Measurements from ENCODE around the gene FAIM2.

FAIM2 gene

DNA sequence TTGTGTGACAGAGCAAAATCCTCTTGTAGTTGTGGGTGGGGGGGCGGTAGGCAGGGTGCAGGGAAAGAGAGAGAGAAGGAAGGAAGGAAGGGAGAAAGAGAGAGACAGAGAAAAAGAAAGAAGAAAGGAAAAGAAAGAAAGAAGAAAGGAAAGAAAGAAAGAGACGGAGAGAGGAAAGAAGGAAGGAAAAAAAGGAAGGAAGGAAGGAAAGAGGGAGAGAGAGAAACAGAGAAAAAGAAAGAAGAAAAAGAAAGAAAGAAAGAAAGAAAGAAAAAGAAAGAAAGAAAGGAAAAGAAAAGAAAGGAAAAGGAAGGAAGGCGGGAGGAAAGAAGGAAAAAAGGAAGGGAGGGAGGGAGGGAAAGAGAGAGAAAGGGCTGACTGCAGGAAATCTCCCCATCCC is 17.6 kb upstream of the FAIM2 start:
- Histone ChIP-seq H3K27ac (replicated peaks) (no peak overlapping the region), H3K4me3 (replicated peaks; ENCODE audit: insufficient read depth, low read length) (no peak overlapping the region), H3K27me3 (ENCODE audit: insufficient read depth, poor library complexity, severe bottlenecking) (no peaks in the 10 kb centered on the region)
- no peak for TF ChIP-seq SPI1 (IDR thresholded peaks at IDR 0.05; ENCODE audit: borderline replicate concordance, low read depth)
- no peak for TF ChIP-seq POLR2AphosphoS5 (IDR thresholded peaks at IDR 0.05; ENCODE audit: low read depth)
- TF ChIP-seq, protein P1, sequence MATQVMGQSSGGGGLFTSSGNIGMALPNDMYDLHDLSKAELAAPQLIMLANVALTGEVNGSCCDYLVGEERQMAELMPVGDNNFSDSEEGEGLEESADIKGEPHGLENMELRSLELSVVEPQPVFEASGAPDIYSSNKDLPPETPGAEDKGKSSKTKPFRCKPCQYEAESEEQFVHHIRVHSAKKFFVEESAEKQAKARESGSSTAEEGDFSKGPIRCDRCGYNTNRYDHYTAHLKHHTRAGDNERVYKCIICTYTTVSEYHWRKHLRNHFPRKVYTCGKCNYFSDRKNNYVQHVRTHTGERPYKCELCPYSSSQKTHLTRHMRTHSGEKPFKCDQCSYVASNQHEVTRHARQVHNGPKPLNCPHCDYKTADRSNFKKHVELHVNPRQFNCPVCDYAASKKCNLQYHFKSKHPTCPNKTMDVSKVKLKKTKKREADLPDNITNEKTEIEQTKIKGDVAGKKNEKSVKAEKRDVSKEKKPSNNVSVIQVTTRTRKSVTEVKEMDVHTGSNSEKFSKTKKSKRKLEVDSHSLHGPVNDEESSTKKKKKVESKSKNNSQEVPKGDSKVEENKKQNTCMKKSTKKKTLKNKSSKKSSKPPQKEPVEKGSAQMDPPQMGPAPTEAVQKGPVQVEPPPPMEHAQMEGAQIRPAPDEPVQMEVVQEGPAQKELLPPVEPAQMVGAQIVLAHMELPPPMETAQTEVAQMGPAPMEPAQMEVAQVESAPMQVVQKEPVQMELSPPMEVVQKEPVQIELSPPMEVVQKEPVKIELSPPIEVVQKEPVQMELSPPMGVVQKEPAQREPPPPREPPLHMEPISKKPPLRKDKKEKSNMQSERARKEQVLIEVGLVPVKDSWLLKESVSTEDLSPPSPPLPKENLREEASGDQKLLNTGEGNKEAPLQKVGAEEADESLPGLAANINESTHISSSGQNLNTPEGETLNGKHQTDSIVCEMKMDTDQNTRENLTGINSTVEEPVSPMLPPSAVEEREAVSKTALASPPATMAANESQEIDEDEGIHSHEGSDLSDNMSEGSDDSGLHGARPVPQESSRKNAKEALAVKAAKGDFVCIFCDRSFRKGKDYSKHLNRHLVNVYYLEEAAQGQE (IDR thresholded peaks at IDR 0.05; ENCODE audit: insufficient replicate concordance, low read depth), result no peak
- TF ChIP-seq GABPA (IDR thresholded peaks at IDR 0.05; ENCODE audit: low read depth), result no peak
- TF ChIP-seq, protein P2, sequence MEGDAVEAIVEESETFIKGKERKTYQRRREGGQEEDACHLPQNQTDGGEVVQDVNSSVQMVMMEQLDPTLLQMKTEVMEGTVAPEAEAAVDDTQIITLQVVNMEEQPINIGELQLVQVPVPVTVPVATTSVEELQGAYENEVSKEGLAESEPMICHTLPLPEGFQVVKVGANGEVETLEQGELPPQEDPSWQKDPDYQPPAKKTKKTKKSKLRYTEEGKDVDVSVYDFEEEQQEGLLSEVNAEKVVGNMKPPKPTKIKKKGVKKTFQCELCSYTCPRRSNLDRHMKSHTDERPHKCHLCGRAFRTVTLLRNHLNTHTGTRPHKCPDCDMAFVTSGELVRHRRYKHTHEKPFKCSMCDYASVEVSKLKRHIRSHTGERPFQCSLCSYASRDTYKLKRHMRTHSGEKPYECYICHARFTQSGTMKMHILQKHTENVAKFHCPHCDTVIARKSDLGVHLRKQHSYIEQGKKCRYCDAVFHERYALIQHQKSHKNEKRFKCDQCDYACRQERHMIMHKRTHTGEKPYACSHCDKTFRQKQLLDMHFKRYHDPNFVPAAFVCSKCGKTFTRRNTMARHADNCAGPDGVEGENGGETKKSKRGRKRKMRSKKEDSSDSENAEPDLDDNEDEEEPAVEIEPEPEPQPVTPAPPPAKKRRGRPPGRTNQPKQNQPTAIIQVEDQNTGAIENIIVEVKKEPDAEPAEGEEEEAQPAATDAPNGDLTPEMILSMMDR (IDR thresholded peaks at IDR 0.05; ENCODE audit: insufficient read depth, low read length), result no peak
- no peak for DNase-seq (ENCODE audit: low read depth in 1 of 2, low spot score in 1 of 2)

DNA sequence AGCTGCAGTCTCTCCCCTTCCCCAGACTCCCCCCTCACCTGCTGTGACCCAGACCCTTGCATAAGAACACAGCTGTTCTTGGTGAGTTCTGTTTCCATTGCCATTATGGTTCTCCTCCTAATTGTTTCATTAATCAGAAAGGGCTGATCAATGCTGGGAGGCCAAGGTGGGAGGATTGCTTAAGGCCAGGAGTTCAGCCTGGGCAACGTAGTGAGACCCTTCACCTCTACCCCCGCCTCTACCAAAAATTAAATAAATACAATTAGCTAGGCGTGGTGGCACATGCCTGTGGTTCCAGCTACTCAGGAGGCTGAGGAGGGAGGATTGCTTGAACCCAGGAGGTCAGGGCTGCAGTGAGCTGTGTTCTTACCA is 17.2 kb upstream of the FAIM2 start:
- H3K27me3 ChIP-seq (ENCODE audit: insufficient read depth, poor library complexity, severe bottlenecking), result no peaks in the 10 kb centered on the region
- no peak overlapping the region for H3K4me3 ChIP-seq (replicated peaks; ENCODE audit: insufficient read depth, low read length)
- DNase-seq (ENCODE audit: low read depth in 1 of 2, low spot score in 1 of 2), result no peak
- no peak for TF ChIP-seq SPI1 (IDR thresholded peaks at IDR 0.05; ENCODE audit: borderline replicate concordance, low read depth)
- TF ChIP-seq GABPA (IDR thresholded peaks at IDR 0.05; ENCODE audit: low read depth), result no peak
- TF ChIP-seq, protein P2 (IDR thresholded peaks at IDR 0.05; ENCODE audit: insufficient read depth, low read length), result no peak
- TF ChIP-seq, protein P1 (IDR thresholded peaks at IDR 0.05; ENCODE audit: insufficient replicate concordance, low read depth), result no peak
- TF ChIP-seq POLR2AphosphoS5 (IDR thresholded peaks at IDR 0.05; ENCODE audit: low read depth), result no peak
- H3K27ac ChIP-seq (replicated peaks), result no peak overlapping the region

DNA sequence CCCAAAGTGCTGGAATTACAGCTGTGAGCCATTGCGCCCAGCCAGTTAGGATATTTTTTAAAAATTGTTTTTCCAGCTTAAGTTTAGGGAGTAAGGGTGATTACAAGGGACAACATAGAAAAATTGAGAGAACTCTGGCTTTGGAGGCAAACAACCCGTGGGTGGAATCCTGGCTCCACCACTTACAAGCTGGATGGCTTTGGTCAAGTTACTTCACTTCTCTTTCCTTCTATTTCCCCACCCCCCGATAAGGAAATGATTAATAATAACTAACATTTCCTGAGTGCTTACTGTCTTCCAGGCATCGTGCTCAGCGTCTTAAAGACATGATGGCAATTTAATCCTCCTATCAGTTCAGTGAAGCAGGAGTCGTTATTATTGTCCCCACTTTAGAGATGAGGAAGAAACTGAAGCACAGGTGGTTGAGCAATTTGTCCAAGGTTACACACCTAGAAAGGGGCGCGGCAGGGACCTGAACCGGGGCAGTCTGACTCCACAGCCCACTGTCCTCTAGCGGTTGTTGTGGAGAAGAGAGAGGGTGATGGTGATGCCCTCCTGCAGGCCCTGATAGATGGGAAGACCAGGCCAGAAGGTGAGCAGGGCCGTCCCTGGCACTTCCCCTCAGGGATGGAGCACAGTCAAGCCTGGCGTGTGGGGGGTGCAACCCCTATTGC is 16.7 kb upstream of the FAIM2 start:
- TF ChIP-seq, protein P1 (IDR thresholded peaks at IDR 0.05; ENCODE audit: insufficient replicate concordance, low read depth), result no peak
- no peak for TF ChIP-seq POLR2AphosphoS5 (IDR thresholded peaks at IDR 0.05; ENCODE audit: low read depth)
- TF ChIP-seq, protein P2 (IDR thresholded peaks at IDR 0.05; ENCODE audit: insufficient read depth, low read length), result no peak
- no peak for TF ChIP-seq SPI1 (IDR thresholded peaks at IDR 0.05; ENCODE audit: borderline replicate concordance, low read depth)
- TF ChIP-seq GABPA (IDR thresholded peaks at IDR 0.05; ENCODE audit: low read depth), result no peak
- no peak for DNase-seq (ENCODE audit: low read depth in 1 of 2, low spot score in 1 of 2)
- Histone ChIP-seq H3K4me3 (replicated peaks; ENCODE audit: insufficient read depth, low read length) (no peak overlapping the region), H3K27me3 (ENCODE audit: insufficient read depth, poor library complexity, severe bottlenecking) (no peaks in the 10 kb centered on the region), H3K27ac (replicated peaks) (no peak overlapping the region)
